Epithelial cell of alveolus of lung (primary cell): ENCODE data around the gene SOD1. TPM values are rescaled to one million over a fixed set of nuclear protein-coding genes. Genes with fewer than 3 reads are reported as not detected.

Source experiments
- total RNA-seq: library from RNA; depleted of rRNA; stranded (reverse); fragments of >200 nt; gene quantifications from 2 replicates; pipeline ENCODE4 v1.2.1, GENCODE V29; 2015

Gene SOD1
- total RNA-seq = 102 and 185 TPM in 2 replicates

DNA sequence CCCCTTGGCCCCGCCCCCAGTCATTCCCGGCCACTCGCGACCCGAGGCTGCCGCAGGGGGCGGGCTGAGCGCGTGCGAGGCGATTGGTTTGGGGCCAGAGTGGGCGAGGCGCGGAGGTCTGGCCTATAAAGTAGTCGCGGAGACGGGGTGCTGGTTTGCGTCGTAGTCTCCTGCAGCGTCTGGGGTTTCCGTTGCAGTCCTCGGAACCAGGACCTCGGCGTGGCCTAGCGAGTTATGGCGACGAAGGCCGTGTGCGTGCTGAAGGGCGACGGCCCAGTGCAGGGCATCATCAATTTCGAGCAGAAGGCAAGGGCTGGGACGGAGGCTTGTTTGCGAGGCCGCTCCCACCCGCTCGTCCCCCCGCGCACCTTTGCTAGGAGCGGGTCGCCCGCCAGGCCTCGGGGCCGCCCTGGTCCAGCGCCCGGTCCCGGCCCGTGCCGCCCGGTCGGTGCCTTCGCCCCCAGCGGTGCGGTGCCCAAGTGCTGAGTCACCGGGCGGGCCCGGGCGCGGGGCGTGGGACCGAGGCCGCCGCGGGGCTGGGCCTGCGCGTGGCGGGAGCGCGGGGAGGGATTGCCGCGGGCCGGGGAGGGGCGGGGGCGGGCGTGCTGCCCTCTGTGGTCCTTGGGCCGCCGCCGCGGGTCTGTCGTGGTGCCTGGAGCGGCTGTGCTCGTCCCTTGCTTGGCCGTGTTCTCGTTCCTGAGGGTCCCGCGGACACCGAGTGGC lies at the start of gene SOD1:
Gene SOD1, plus strand, starts transcription at position 158 of the 723 bp plus-strand sequence. Its CDS starts 77 bp downstream, at position 235.

Other genes starting within 250 kb of the SOD1 start
- gene SCAF4, start 72.4 kb downstream of the SOD1 start, total RNA-seq = 7.8 and 13.3 TPM in 2 replicates
- not detected in 2 replicates for gene HUNK, start 213.3 kb downstream of the SOD1 start, total RNA-seq